CD1c-positive myeloid dendritic cell (primary cell): Measurements from ENCODE around the gene ABCA13.

Source experiments
- DNase-seq: peaks from one replicate; pipeline ENCODE4 v3.0.0-alpha.2; 2016; ENCODE audit errors: extremely low spot score

Gene ABCA13

GRCh38 chr7:48638041-48638440, 466.8 kb downstream of the ABCA13 start:
- no peak for DNase-seq

DNA sequence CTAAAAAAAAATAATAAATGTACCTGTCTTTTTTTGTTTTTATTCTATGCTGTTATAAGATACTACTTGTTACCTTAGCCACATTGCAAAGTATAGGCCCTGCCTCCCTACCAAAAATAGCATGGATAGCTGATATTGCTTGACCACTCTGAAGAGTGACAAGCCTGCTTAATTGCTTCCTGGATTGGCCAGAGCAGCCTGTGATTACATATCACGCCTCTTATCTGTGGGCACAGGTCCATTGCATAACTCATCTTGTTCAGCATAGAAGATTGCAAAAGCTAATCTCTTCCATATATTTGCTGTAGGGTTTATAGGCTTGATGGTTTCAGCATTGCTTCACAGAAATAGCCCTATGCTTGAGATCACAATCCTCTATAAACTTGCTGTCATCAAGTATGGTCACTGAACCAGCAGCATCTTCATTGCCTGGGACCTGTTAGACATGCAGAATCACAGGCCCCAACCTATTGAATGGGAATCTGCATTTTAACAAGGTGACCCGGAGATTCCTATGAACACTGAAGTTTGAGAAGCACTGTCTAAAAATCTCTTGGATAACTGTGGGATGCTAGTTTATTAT, 472.3 kb downstream of the ABCA13 start:
- no peak for DNase-seq

- DNase-seq = no peak
These were observed 486.9 kb downstream of the ABCA13 start for GRCh38 chr7:48658138-48658537.

- DNase-seq = no peak
These were observed 489.1 kb downstream of the ABCA13 start for GRCh38 chr7:48660306-48660870.

- DNase-seq = no peak
These were observed 493.0 kb downstream of the ABCA13 start for GRCh38 chr7:48664241-48664640.

- DNase-seq = no peak
These were observed 494.3 kb downstream of the ABCA13 start for GRCh38 chr7:48665353-48666135.

GRCh38 chr7:48667407-48667806, 496.1 kb downstream of the ABCA13 start:
- DNase-seq = peak; percentile 21

GRCh38 chr7:48671656-48672055, 500.4 kb downstream of the ABCA13 start:
- DNase-seq = no peak

GRCh38 chr7:48681006-48681405, 509.7 kb downstream of the ABCA13 start:
- DNase-seq = no peak

- peak; percentile 80 for DNase-seq
These were observed 520.5 kb downstream of the ABCA13 start for GRCh38 chr7:48691788-48692187.
